ENCODE results near the gene BSG. TPM values are rescaled to one million over a fixed set of nuclear protein-coding genes. Genes with fewer than 3 reads are reported as not detected.
"Not testable (repeated sequence)": the region's sequence is repeated elsewhere in the genome, so short reads cannot be mapped to it uniquely, and the experiment has no call there.

BSG gene
- polyA plus RNA-seq, 3 donors from 2014 or later, result 513 to 682 (median 576) TPM

- not testable (repeated sequence) for H3K4me1 Mint-ChIP-seq; H3K9me3 Mint-ChIP-seq; H3K4me3 Mint-ChIP-seq; DNase-seq; H3K36me3 Mint-ChIP-seq; H3K27me3 Mint-ChIP-seq (ENCODE audit: low read depth in 3 of 3); H3K27ac Mint-ChIP-seq
Measured at GRCh38 chr19:603779-604178, 31.4 kb downstream of the BSG start.

GRCh38 chr19:604355-604754, 32.0 kb downstream of the BSG start:
- Mint-ChIP-seq H3K4me1 (peaks cover 0 to 7% of the 10 kb centered on the region in 2 donors), H3K36me3 (no peaks in the 10 kb centered on the region), H3K9me3 (peaks cover 0 to 1% (median 0%) of the 10 kb centered on the region in 6 donors), H3K27me3 (ENCODE audit: low read depth in 3 of 3) (peaks cover 0 to 7% (median 0%) of the 10 kb centered on the region in 3 donors), H3K4me3 (no peak overlapping the region), H3K27ac (no peak overlapping the region)
- DNase-seq, result peak; percentile 26 to 34 (median 32)

- not testable (repeated sequence) for H3K36me3 Mint-ChIP-seq; H3K9me3 Mint-ChIP-seq; H3K27me3 Mint-ChIP-seq (ENCODE audit: low read depth in 3 of 3); H3K27ac Mint-ChIP-seq; DNase-seq
- peaks cover 5 to 12% of the 10 kb centered on the region in 2 donors for H3K4me1 Mint-ChIP-seq
- peak overlapping the region in 2 of 5 donors; percentile 64 to 65 for H3K4me3 Mint-ChIP-seq
Measured at GRCh38 chr19:605061-605971, 32.9 kb downstream of the BSG start.

GRCh38 chr19:607301-608154, 35.1 kb downstream of the BSG start:
- Mint-ChIP-seq H3K9me3 (peaks cover 0 to under 1% (median 0%) of the 10 kb centered on the region in 6 donors), H3K27ac (peak overlapping the region in 2 of 6 donors; percentile 39 to 40), H3K36me3 (no peaks in the 10 kb centered on the region), H3K27me3 (ENCODE audit: low read depth in 3 of 3) (peaks cover 0 to 3% (median 0%) of the 10 kb centered on the region in 3 donors), H3K4me3 (no peak overlapping the region), H3K4me1 (peaks cover 17 to 25% of the 10 kb centered on the region in 2 donors)
- no peak for DNase-seq

GRCh38 chr19:608155-609003, 36.0 kb downstream of the BSG start:
- peak overlapping the region in 2 of 6 donors; percentile 35 to 45 for H3K27ac Mint-ChIP-seq
- no peaks in the 10 kb centered on the region for H3K36me3 Mint-ChIP-seq
- H3K4me3 Mint-ChIP-seq, result peak overlapping the region in 1 of 5 donors; percentile 68
- H3K4me1 Mint-ChIP-seq, result peaks cover 17 to 25% of the 10 kb centered on the region in 2 donors
- H3K9me3 Mint-ChIP-seq, result no peaks in the 10 kb centered on the region
- peaks cover 0 to 3% (median 0%) of the 10 kb centered on the region in 3 donors for H3K27me3 Mint-ChIP-seq (ENCODE audit: low read depth in 3 of 3)
- DNase-seq, result no peak

- H3K27me3 Mint-ChIP-seq (ENCODE audit: low read depth in 3 of 3), result peaks cover 0 to 3% (median 0%) of the 10 kb centered on the region in 3 donors
- no peaks in the 10 kb centered on the region for H3K36me3 Mint-ChIP-seq
- no peak overlapping the region for H3K4me3 Mint-ChIP-seq
- no peaks in the 10 kb centered on the region for H3K9me3 Mint-ChIP-seq
- no peak overlapping the region for H3K27ac Mint-ChIP-seq
- peaks cover 17 to 25% of the 10 kb centered on the region in 2 donors for H3K4me1 Mint-ChIP-seq
- peak; percentile 36 to 46 (median 37) for DNase-seq
Measured at GRCh38 chr19:609004-609346, 36.6 kb downstream of the BSG start.

- Mint-ChIP-seq H3K9me3 (no peaks in the 10 kb centered on the region), H3K27ac (peak overlapping the region; percentile 80 to 94 (median 86)), H3K36me3 (no peaks in the 10 kb centered on the region), H3K27me3 (ENCODE audit: low read depth in 3 of 3) (peaks cover 0 to 3% (median 1%) of the 10 kb centered on the region in 3 donors), H3K4me1 (peaks cover 17 to 27% of the 10 kb centered on the region in 2 donors), H3K4me3 (peak overlapping the region; percentile 79 to 87 (median 86))
- peak; percentile 16 to 34 (median 18) for DNase-seq
Measured at GRCh38 chr19:610071-610800, 37.8 kb downstream of the BSG start.

- H3K9me3 Mint-ChIP-seq, result no peaks in the 10 kb centered on the region
Measured at GRCh38 chr19:610801-611480, 38.5 kb downstream of the BSG start.

GRCh38 chr19:611481-611868, 39.1 kb downstream of the BSG start:
- peak; percentile 62 to 68 (median 67) for DNase-seq
- Mint-ChIP-seq H3K9me3 (no peaks in the 10 kb centered on the region), H3K4me1 (peaks cover 22 to 31% of the 10 kb centered on the region in 2 donors), H3K36me3 (peaks cover 3% of the 10 kb centered on the region in 3 donors), H3K27ac (peak overlapping the region; percentile 70 to 94 (median 80)), H3K4me3 (peak overlapping the region; percentile 79 to 87 (median 86)), H3K27me3 (ENCODE audit: low read depth in 3 of 3) (peaks cover 0 to 3% (median 1%) of the 10 kb centered on the region in 3 donors)

More at GRCh38 chr19:610801-611480, 38.5 kb downstream of the BSG start:
- Mint-ChIP-seq H3K4me1 (peaks cover 22 to 31% of the 10 kb centered on the region in 2 donors), H3K27ac (peak overlapping the region; percentile 79 to 94 (median 80)), H3K27me3 (ENCODE audit: low read depth in 3 of 3) (peaks cover 0 to 3% (median 1%) of the 10 kb centered on the region in 3 donors), H3K4me3 (peak overlapping the region; percentile 79 to 87 (median 86)), H3K36me3 (peaks cover 3% of the 10 kb centered on the region in 3 donors)
- peak; percentile 41 to 50 (median 41) for DNase-seq

GRCh38 chr19:612941-613340, 40.5 kb downstream of the BSG start:
- H3K9me3 Mint-ChIP-seq, result no peaks in the 10 kb centered on the region
- peaks cover 22 to 29% of the 10 kb centered on the region in 2 donors for H3K4me1 Mint-ChIP-seq
- H3K27ac Mint-ChIP-seq, result no peak overlapping the region
- H3K36me3 Mint-ChIP-seq, result peaks cover 3 to 9% (median 3%) of the 10 kb centered on the region in 3 donors
- peak overlapping the region in 1 of 5 donors; percentile 13 for H3K4me3 Mint-ChIP-seq
- DNase-seq, result no peak
- peaks cover 0 to 3% (median 1%) of the 10 kb centered on the region in 3 donors for H3K27me3 Mint-ChIP-seq (ENCODE audit: low read depth in 3 of 3)

GRCh38 chr19:613732-614567, 41.6 kb downstream of the BSG start:
- no peak for DNase-seq
- no peak overlapping the region for H3K4me3 Mint-ChIP-seq
- H3K27me3 Mint-ChIP-seq (ENCODE audit: low read depth in 3 of 3), result peaks cover 0 to 5% (median 3%) of the 10 kb centered on the region in 3 donors
- no peaks in the 10 kb centered on the region for H3K9me3 Mint-ChIP-seq
- peaks cover 22 to 25% of the 10 kb centered on the region in 2 donors for H3K4me1 Mint-ChIP-seq
- peaks cover 3 to 12% (median 3%) of the 10 kb centered on the region in 3 donors for H3K36me3 Mint-ChIP-seq
- H3K27ac Mint-ChIP-seq, result no peak overlapping the region

Data from immature natural killer cell (primary cell).